Measurements from ENCODE around the gene PRDX6.
A peak's percentile ranks its signal among the peaks of the same experiment; 100 is the strongest.
"Not testable (repeated sequence)": the region's sequence is repeated elsewhere in the genome, so short reads cannot be mapped to it uniquely, and the experiment has no call there.

The PRDX6 gene

DNA sequence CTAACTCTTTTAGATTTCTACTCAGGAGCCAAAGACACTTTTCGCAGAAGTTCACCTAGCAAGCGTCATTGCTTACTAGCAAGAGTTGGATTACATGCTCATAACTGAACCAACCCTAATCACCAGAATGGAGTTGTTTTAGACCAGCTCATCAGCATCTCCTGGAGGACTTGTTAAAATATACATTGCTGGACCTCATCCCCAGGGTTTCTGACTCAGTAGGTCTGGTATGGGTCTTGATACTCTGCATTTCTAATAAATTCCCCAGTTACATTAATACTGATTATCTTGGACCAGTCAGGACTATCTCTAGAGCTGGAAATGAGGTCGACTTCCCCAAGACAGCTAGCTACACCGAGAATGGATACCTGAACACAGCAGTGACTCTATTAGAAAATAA is 9.7 kb upstream of the PRDX6 start:
- no peak for DNase-seq (ENCODE audit: low spot score)

DNA sequence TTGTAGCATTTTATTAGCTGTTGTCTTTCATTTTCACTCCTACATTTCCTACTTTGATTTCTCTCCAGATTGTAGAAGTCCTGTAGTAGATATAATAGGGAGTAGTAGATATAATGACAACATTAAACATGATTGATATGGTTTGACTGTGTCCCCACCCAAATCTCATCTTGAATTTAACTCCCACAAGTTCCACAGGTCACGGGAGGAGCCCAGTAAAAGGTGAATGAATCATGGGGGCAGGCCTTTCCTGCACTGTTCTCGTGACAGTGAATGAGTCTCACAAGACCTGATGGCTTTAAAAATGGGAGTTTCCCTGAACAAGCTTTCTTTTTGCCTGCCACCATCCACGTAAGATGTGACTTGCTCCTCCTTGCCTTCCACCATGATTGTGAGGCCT is 7.5 kb upstream of the PRDX6 start:
- DNase-seq (ENCODE audit: low spot score): no peak

DNA sequence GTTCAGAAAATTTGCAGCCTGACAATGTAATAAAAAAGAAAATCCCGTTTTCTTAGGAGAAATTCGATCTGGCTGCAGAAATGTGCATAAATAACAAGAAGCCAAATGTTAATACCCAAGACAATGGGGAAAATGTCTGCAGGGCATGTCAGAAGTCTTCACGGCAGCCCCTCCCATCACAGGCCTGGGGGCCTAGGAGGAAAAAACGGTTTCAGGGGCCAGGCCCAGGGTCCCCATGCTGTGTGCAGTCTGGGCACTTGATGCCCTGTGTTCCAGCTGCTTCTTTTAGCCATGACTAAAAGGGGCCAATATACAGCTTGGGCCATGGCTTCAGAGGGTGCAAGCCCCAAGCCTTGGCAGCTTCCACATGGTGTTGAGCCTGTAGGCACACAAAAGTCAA is 6.5 kb upstream of the PRDX6 start:
- DNase-seq (ENCODE audit: low spot score): no peak

DNA sequence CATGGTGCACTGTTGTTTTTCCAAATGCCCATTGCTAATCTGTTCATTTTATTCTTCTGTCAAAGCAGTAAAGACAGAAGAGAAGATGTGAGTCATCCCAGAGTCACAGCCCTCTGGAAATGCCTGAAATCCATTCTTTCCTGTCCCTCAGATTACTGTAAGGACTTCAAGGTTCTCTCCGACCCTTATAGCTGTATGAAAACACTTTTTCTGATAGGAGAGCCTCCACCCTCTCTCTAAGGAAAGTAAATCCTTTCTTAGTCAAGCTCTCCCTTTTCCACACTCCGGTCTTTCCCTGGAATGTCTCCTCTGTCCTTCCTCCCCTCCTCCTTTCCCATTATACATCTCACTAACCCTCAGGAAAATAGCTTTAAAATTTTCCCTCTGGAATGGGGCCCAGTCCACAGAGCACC is 3.5 kb upstream of the PRDX6 start:
- DNase-seq (ENCODE audit: low spot score): no peak

DNA sequence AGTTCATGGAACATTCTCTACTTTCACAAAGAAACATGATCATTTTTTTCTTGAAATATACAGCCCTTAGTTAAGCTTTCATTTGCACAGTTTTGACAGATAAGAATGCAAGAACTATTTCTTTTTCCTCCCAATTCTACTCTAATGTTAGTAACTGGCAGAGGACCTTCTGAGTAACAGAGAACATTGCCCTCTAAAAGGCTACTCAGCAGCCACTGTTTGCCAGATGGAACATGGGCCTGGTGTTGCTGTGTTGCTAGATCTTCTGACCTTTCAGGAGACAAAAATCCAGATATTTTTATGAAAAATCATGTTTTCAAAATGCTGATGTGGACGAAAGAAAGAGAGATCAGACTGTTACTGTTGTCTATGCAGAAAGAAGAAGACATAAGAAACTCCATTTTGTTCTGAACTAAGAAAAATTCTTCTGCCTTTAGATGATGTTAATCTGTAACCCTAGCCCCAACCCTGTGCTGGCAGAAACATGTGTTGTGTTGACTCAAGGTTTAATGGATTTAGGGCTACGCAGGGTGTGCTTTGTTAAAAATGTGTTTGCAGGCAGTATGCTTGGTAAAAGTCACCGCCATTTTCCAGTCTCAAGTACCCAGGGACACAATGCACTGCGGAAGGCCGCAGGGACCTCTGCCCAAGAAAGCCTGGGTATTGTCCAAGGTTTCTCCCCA is 2.9 kb upstream of the PRDX6 start:
- DNase-seq (ENCODE audit: low spot score): no peak

DNA sequence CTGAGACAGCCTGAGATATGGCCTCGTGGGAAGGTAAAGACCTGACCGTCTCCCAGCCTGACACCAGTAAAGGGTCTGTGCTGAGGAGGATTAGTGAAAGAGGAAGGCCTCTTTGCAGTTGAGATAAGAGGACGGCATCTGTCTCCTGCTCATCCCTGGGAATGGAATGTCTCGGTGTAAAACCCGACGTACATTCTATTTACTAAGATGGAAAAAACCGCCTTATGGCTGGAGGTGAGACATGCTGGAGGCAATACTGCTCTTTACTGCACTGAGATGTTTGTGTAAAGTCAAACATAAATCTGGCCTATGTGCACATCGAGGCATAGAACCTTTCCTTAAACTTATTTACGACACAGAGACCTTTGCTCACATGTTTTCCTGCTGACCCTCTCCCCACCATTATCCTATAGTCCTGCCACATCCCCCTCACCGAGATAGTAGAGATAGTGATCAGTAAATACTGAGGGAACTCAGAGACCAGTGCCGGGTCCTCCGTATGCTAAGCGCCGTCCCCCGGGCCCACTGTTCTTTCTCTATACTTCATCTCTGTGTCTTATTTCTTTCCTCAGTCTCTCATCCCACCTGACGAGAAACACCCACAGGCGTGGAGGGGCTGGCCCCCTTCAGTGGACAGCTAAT is 2.2 kb upstream of the PRDX6 start:
- DNase-seq (ENCODE audit: low spot score): not testable (repeated sequence)

DNA sequence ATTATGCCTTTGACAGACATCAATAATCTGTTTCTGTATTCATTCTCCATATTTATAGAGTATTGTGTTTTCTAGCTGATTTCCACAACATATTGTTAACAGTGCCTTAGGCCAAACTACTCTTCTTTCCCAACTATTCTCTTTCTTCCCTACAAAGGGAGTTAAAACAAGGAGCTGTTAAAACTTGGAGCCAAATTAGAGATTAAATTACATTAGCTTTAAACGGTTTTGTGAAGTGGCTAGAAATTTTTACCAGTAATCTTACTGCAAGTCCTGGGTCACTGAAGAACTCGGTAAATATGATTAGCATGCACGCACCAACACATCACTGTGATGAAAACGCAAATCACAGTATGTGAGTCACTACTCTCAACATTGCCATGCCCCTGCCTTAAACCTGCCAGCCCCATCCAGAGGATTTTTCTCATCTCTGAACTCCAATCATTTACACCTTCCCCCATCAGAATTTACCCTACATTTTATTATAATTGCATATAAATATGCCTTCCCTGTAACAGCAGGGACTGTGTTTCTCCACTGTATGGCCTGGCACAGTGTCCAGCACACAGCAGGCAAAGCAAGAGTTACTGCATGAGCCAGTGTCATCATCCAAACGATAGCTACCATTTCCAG is 1.5 kb upstream of the PRDX6 start:
- DNase-seq (ENCODE audit: low spot score): no peak

DNA sequence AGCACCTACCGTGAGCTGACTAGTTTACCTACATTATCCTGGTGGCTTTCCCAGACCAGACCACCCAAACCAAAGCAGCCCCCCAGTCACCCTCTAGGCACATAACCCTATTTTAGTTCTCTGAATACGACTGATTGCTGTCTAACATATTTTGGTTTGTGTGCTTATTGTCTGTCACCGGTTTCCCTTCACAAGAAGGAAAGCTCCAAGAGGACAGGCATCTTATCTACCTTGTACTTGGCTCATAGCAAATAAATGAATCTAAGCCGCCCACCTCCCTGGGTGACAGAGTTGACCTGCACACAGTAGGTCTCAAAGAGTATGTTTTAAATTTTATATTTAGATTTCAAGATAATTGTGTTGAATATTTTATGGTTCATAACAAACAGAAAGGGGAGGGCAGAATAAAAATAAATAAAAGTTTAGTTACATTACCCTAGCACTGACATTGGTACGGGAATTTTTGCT is 904 bp upstream of the PRDX6 start:
- no peak for DNase-seq (ENCODE audit: low spot score)

DNA sequence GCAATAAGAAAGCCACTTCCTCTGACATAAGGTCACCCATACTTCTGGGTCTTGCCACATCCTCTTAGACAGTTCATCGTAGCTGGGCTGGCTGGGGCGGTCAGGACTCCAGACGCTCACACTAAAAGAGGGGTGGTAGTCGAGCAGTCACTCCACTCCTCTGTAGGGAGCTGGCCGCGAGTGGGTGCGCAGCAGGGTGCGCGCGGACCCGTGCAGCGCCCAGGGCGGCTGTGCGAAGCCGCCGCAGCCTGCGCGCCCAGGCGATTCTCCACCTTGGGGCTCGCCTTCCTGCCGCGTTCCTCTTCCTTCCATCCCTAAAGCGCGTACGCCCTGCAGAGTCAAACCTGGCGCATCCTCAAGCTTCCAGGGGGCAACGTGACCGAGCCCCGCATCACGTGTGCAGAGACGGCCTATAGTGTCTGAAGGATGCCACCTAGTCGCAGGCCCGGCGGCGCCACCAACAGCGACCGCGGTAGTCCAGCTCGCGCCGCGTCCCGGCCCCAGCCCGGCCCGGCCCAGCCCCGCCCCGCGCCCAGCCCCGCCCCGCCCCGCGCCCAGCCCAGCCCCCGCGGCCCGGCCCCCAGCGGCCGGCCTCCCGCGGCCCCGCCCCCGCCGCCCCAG is 360 bp upstream of the PRDX6 start:
- peak; percentile 84 for DNase-seq (ENCODE audit: low spot score)

DNA sequence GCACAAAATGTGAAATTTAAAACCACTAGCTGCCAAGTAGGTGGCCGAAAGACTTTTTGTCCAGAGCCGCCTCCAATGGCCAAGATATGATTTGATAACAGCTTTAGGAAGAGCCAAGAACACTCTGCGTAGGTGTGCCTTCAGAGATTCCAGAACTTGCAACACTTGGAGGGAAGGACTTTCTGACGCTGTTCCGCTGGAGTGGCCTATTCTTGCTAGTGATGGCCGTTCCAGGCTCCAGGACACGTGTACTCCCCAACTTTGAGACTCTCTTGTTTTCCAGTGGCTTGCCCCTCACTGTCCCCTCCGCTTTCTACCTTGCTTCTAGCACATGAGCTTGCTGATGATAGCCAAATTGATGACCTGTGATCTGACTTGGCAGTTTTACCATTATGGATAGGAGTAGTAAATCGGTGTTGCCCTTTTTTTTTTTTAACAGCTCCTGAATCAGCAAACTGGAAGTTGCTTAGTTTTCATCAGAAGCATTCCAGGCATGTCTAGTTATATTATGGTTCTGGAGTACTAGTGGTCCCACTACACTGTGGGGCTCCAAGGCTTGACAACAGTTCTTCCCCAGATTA is 1.0 kb downstream of the PRDX6 start:
- DNase-seq (ENCODE audit: low spot score): no peak

DNA sequence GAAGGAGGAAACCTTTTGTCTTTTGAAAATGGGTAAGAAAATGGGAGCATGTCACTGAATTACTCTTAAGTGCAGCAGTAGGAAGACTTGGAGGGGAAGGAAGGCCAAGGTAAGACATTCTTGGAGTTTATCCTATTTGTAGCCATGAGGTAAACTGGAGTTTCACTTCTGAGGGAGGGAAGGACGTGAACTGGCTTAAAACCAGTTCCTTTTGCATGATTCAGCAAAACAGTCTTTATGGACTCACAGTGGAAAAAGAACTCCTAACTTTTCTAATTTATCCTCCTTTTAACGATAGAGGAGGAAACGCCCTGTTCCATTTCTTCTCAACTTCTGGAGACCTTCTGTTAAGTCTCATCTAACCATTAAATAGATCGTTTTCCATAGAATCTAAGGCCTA is 2.5 kb downstream of the PRDX6 start:
- DNase-seq (ENCODE audit: low spot score): no peak

DNA sequence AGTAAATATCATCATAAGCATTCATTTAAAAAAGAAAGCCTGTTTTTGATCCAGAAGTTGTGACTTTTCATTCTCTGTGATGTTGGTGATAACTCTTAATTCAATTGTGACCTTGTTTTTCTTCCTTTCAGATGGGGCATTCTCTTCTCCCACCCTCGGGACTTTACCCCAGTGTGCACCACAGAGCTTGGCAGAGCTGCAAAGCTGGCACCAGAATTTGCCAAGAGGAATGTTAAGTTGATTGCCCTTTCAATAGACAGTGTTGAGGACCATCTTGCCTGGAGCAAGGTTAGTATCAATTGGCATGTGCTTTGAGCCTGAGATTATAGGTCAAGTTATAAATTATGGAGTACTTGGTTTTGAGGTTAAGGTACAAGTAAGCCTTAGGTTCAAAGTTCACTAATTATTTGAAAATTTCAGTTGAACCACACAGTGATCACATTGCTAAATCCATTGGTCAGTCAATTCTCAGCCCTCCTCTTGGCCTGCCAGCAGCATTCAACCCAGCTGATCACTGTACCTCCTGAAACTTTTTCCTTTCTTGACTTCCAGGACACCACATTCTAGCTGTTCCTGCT is 4.1 kb downstream of the PRDX6 start:
- DNase-seq (ENCODE audit: low spot score): no peak

DNA sequence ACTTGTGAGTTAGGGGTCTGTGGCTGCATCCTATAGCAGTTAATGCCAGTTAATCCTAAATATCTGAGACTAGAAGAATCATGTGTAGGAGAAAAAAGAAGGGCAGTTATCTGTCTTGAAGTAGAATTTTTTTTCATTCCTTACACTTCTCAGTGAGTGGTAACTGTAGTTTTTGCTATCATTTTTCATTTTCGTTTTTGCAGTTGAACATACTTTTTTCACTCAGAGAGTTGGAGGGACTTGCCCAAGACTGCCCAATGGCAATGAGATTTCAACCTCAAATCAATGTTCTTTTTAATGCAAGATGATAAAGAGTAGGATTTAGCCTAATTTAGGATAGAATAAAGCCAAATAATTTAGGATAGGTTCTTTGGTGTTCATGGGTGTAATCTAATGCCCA is 5.5 kb downstream of the PRDX6 start:
- DNase-seq (ENCODE audit: low spot score): no peak

DNA sequence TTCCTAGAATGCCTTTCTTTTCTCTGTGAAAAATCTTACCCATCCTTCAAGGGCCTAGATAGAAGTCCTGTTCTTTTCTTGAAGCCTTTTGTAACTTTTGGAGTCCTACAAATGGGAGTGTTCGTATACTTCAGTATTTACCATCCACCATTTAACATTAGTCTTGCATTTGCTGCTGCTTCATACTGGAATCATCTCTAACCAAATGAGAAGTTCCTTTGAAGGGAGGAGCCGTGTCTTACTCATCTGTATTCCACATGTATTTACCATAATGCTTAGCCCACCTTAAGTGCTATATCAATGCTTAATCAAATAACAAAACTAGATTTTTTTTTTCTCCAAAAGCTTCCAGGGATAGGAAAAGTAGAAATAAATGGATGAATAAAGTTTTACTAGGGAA is 7.1 kb downstream of the PRDX6 start:
- no peak for DNase-seq (ENCODE audit: low spot score)

DNA sequence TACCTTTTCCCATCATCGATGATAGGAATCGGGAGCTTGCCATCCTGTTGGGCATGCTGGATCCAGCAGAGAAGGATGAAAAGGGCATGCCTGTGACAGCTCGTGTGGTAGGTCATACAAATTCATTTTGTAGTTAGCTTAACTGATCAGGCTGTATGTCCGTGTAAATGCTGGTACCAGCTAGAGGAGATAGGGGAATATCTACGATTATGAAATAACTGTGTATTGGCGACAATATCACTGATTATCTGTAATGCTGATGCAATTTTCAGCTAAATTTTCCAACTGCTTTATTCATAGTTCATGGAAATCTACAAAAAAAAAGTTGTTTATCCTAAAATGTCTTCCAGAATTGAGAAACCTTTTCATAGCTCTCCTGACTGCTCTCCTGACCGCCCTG is 8.3 kb downstream of the PRDX6 start:
- no peak for DNase-seq (ENCODE audit: low spot score)

DNA sequence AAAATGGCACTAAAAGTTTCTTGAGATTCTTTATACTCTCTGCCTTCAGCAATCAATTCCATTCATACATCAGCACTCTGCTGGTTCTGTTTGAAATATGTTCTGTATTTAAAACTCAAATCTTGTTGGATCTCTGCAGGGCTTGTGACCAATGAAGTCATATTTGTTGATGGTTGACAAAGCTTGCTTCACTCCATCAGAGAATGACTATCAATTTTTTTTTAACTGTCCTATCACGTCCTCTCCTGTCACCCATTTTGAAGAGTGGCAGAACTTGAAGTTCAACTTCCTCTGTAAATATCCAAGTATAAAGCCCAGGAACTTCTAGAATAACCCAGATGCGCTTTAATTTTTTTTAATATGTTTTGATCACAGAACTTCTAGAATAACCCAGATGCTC is 10.9 kb downstream of the PRDX6 start:
- no peak for DNase-seq (ENCODE audit: low spot score)

DNA sequence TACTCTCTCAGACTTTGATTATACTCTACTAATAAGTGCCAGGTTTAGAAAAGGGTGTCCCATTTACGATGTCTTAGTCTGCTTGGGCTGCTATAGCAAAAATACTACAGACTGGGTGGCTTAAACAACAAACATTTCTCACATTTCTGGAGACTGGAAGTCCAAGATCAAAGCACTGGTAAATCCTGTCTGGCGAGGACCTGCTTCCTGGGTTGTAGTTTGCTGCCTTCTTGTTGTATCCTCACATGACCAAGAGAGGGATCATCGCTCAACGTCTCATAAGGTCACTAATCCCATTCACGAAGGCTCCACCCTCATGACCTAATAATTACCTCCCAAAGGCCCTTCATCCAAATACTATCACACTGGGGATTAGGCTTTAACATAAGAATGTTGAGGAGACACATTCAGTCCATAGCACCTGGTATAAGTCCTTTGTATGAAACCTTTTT is 12.0 kb downstream of the PRDX6 start:
- no peak for DNase-seq (ENCODE audit: low spot score)

DNA sequence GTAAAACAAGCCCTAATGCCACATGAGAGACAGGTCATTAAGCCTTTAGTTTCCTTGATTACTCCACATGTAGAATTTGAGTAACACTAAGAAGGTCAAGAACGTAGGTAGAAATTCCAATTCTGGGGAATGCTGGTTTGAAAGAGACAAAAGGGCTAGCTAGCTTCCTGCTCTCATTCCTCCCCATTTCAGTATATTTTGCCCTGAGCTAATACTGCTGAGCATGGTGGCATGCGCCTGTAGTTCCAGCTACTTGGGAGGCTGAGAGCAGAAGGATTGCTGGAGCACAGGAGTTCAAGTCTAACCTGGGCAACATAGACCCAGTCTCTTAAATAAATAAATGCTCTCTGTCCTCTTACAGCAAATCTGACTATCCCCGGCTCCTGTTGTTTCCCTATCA is 12.8 kb downstream of the PRDX6 start:
- no peak for DNase-seq (ENCODE audit: low spot score)

DNA sequence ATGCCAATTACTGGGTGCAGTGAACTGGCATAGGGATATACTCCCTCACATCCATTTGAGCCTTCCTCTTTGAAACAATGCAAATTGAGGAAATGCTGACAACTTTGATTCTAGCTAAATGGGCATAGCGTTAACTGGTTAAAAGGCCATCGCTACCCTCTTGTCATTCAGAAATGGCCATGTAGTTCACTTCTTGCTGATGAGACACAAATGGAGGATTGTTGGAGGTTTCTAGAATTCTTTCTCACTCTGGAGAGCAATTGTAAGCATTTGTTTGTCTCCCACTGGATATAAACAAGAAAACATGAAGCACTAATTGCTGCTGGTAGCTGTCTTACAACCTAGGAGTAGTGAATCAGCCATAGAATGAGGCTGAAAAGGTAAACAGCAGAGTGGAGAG is 14.4 kb downstream of the PRDX6 start:
- DNase-seq (ENCODE audit: low spot score): no peak

DNA sequence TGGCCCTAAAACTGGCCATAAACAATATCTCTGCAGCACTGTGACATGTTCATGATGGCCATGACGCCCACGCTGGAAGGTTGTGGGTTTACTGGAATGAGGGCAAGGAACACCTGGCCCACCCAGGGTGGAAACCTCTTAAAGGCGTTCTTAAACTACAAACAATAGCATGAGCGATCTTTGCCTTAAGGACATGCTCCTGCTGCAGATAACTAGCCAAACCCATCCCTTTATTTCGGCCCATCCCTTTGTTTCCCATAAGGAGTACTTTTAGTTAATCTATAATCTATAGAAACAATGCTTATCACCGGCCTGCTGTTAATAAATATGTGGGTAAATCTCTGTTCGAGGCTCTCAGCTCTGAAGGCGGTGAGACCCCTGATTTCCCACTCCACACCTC is 16.0 kb downstream of the PRDX6 start:
- not testable (repeated sequence) for DNase-seq (ENCODE audit: low spot score)

DNA sequence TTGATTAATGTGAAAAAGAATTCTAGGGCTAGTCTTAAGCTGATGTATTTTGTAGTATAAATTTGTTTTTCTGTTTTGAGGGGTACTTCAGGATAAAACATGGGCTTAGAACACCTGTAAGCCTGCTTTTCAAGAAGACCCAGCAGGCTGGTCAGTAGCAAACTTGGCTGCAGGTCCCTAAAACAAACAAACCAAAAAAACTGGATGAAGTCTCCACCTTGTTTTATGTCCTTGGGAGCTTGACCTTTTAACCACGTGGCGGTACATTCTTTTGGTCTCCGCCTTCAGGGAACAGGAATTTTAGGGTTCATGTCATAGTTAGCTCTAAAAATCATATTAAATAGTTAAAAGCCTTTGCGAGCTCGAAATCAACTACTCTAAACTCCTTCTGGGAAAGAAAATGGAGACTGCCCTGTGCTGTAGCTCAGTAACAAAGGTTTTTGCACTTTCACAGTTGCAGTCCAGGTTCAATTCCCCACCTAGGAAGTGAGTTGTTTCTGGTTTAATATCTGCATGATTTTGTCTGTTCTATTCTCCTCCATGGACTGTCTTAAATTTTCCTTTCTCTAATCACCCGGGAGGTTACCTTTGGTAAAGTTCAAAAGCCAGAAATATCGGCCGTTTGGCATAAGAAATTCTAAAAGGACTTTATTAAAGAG is 18.6 kb downstream of the PRDX6 start:
- DNase-seq (ENCODE audit: low spot score): no peak
